HG03575 (cell line): ENCODE data around the gene GATAD2A.
A peak's percentile ranks its signal among the peaks of the same experiment; 100 is the strongest.
"Not testable (repeated sequence)": the region's sequence is repeated elsewhere in the genome, so short reads cannot be mapped to it uniquely, and the experiment has no call there.

Experiments used
- ATAC-seq: cut with Tn5 transposase; IDR thresholded peaks from one replicate; pipeline ENCODE4 v1.9.1; 2021; ENCODE audit not compliant: unreplicated experiment, insufficient number of reproducible peaks, low FRiP score; ENCODE audit errors: extremely low read depth

GATAD2A gene

GRCh38 chr19:19404879-19405860 is at the start of gene GATAD2A:
TSS of gene GATAD2A (plus strand) at chr19:19405675. CDS start at chr19:19465346, 59,671 bp downstream.
- no peak for ATAC-seq

- ATAC-seq = no peak
These were observed 49.0 kb upstream of the GATAD2A start for GRCh38 chr19:19356500-19356899.

- ATAC-seq = no peak
These were observed 48.4 kb upstream of the GATAD2A start for GRCh38 chr19:19356901-19357566.

- no peak for ATAC-seq
These were observed 44.3 kb upstream of the GATAD2A start for GRCh38 chr19:19361075-19361594.

GRCh38 chr19:19362075-19362474 is 43.4 kb upstream of the GATAD2A start:
- ATAC-seq = no peak

GRCh38 chr19:19366434-19367396 is 38.8 kb upstream of the GATAD2A start:
- ATAC-seq = no peak

- no peak for ATAC-seq
These were observed 37.4 kb upstream of the GATAD2A start for GRCh38 chr19:19368087-19368486.

GRCh38 chr19:19371059-19371458 is 34.4 kb upstream of the GATAD2A start:
- ATAC-seq = no peak

- ATAC-seq = no peak
These were observed 32.6 kb upstream of the GATAD2A start for GRCh38 chr19:19372656-19373416.

- no peak for ATAC-seq
These were observed 25.9 kb upstream of the GATAD2A start for GRCh38 chr19:19379527-19379926.

GRCh38 chr19:19380316-19380715 is 25.2 kb upstream of the GATAD2A start:
- ATAC-seq = not testable (repeated sequence)

GRCh38 chr19:19381007-19381926 is 24.2 kb upstream of the GATAD2A start:
- no peak for ATAC-seq

GRCh38 chr19:19382118-19382517 is 23.4 kb upstream of the GATAD2A start:
- no peak for ATAC-seq

- no peak for ATAC-seq
These were observed 21.0 kb upstream of the GATAD2A start for GRCh38 chr19:19384486-19384885.

GRCh38 chr19:19385131-19385895 is 20.2 kb upstream of the GATAD2A start:
- peak; percentile 68 for ATAC-seq
